HepG2 (cell line): Measurements from ENCODE around the gene UBL3. TPM values are rescaled to one million over a fixed set of nuclear protein-coding genes. Genes with fewer than 3 reads are reported as not detected.
A peak's percentile ranks its signal among the peaks of the same experiment; 100 is the strongest.

Experiments used
- ATAC-seq: fragments of 200-7000 bp; cut with Tn5 transposase; 3 replicates; pipeline ENCODE4 v1.9.1; 2020; ENCODE audit warnings: mild to moderate bottlenecking, moderate library complexity
- BruUV-seq: library from RNA; stranded (reverse); fragments of 400-500 nt; replicated peaks from 2 replicates; lab custom pipeline; 2021; lab: Mats Ljungman, UMichigan
- CTCF ChIA-PET: fragments of 300-600 bp; formaldehyde crosslinking; extraction: SDS; loops from one replicate; lab custom pipeline; 2021; ENCODE audit warnings: low total read pairs, inconsistent platforms, low intra/inter-chr PET ratio; lab: Yijun Ruan, JAX
- POLR2A ChIA-PET: fragments of 350-600 bp; sonication (Branson Sonifier 250); formaldehyde crosslinking; loops from one replicate; lab custom pipeline; 2020; ENCODE audit warnings: antibody characterized with exemption, inconsistent platforms; lab: Yijun Ruan, JAX
- DNase-seq: peaks from one replicate; pipeline ENCODE4 v3.0.0-alpha.2; 2015; ENCODE audit warnings: low spot score
- FAIRE-seq: peaks from 3 replicates; lab custom pipeline; 2011; peaks lifted over from hg19 to GRCh38; lab: Jason Lieb, UNC
- H2AFZ ChIP-seq: one replicate; pipeline ENCODE4 v1.6.1; 2011; ENCODE audit warnings: low read length, inconsistent platforms
- H3K27ac ChIP-seq: fragments of 300-600 bp; 3 replicates; pipeline ENCODE4 v1.8.0; 2011; ENCODE audit warnings: mixed run types, mild to moderate bottlenecking, mixed read lengths, low read length, inconsistent platforms; ENCODE audit not compliant: insufficient read depth; ENCODE audit errors: extremely low read length
- H3K27me3 ChIP-seq, 2 experiments: fragments of 200-600 bp in 1 of 2; 2 replicates in 1 of 2; 3 replicates in 1 of 2; pipeline versions ENCODE4 v1.6.0 to v1.8.0; 2011; ENCODE audit warnings: low read length in 2 of 2, mild to moderate bottlenecking in 2 of 2, moderate library complexity in 2 of 2, inconsistent platforms in 1 of 2; ENCODE audit not compliant: insufficient read depth in 2 of 2, control insufficient read depth in 1 of 2
- H3K36me3 ChIP-seq, 2 experiments: fragments of 200-600 bp in 1 of 2; replicated peaks in 1 of 2; 2 replicates in 1 of 2; 3 replicates in 1 of 2; pipeline versions ENCODE4 v1.5.1 to v1.8.0; 2011; ENCODE audit warnings: low read length in 2 of 2, inconsistent platforms in 1 of 2; ENCODE audit not compliant: insufficient read depth in 2 of 2, control insufficient read depth in 1 of 2
- H3K4me1 ChIP-seq: 2 replicates; pipeline ENCODE4 v1.5.1; 2012; ENCODE audit warnings: low read length, inconsistent platforms; ENCODE audit not compliant: insufficient read depth
- H3K4me2 ChIP-seq: 2 replicates; pipeline ENCODE4 v1.6.0; 2011; ENCODE audit warnings: low read depth, low read length, inconsistent platforms
- H3K4me3 ChIP-seq, 3 experiments: fragments of 200-600 bp in 1 of 3; sonication (generic), shearing (Covaris generic) in 1 of 3; replicated peaks in 1 of 3; 2 replicates each; pipeline ENCODE4 v1.5.1; 2011 to 2016; ENCODE audit warnings: low read length in 3 of 3, inconsistent platforms in 2 of 3, low read depth in 2 of 3, mild to moderate bottlenecking in 2 of 3, control low read depth in 1 of 3, mixed read lengths in 1 of 3; ENCODE audit not compliant: insufficient read depth in 1 of 3
- H3K79me2 ChIP-seq: one replicate; pipeline ENCODE4 v1.6.1; 2011; ENCODE audit warnings: low read length, inconsistent platforms; ENCODE audit not compliant: insufficient read depth
- H3K9ac ChIP-seq: 2 replicates; pipeline ENCODE4 v1.6.0; 2011; ENCODE audit warnings: mild to moderate bottlenecking, low read depth, low read length, inconsistent platforms; ENCODE audit not compliant: insufficient read depth
- H3K9me3 ChIP-seq: 2 replicates; pipeline ENCODE4 v1.5.1; 2012; ENCODE audit warnings: mild to moderate bottlenecking, low read length
- H4K20me1 ChIP-seq: 2 replicates; pipeline ENCODE4 v1.6.0; 2011; ENCODE audit warnings: inconsistent platforms, mild to moderate bottlenecking, low read length, moderate library complexity; ENCODE audit not compliant: insufficient read depth
- CEBPB ChIP-seq: IDR thresholded peaks from 2 replicates; pipeline ENCODE4 v1.6.1; 2011; ENCODE audit warnings: low read depth, low read length, improper control_type of control experiment, borderline replicate concordance
- CREB1 ChIP-seq, 2 experiments: fragments of 450-650 bp in 1 of 2; IDR thresholded peaks; 2 replicates each; pipeline ENCODE4 v1.6.1; 2016 to 2017; ENCODE audit warnings: control low read depth in 1 of 2, mild to moderate bottlenecking in 1 of 2, missing compliant biosample characterization in 1 of 2, missing genetic modification characterization in 1 of 2
- FOSL2 ChIP-seq: sonication (generic); formaldehyde crosslinking; IDR thresholded peaks from 2 replicates; pipeline ENCODE4 v1.4.0; 2020; ENCODE audit warnings: missing genetic modification reagents
- GABPB1 ChIP-seq: IDR thresholded peaks from 2 replicates; pipeline ENCODE4 v1.6.1; 2016; ENCODE audit warnings: mild to moderate bottlenecking, missing genetic modification reagents, moderate library complexity, missing compliant biosample characterization
- KDM1A ChIP-seq: IDR thresholded peaks from 2 replicates; pipeline ENCODE4 v1.6.1; 2016; ENCODE audit warnings: missing compliant biosample characterization
- MTERF4 ChIP-seq: sonication (generic); formaldehyde crosslinking; IDR thresholded peaks from 2 replicates; pipeline ENCODE4 v1.8.0; 2023; ENCODE audit warnings: mild to moderate bottlenecking, missing genetic modification reagents
- MYPOP ChIP-seq: sonication (generic); formaldehyde crosslinking; IDR thresholded peaks from 2 replicates; pipeline ENCODE4 v1.8.1; 2023; ENCODE audit warnings: mild to moderate bottlenecking, moderate library complexity, missing genetic modification reagents
- NFIB ChIP-seq: sonication (generic); formaldehyde crosslinking; IDR thresholded peaks from 2 replicates; pipeline ENCODE4 v1.9.0; 2021; ENCODE audit warnings: missing genetic modification reagents, mild to moderate bottlenecking, borderline replicate concordance
- RARA ChIP-seq: IDR thresholded peaks from 2 replicates; pipeline ENCODE4 v1.6.1; 2016; ENCODE audit warnings: missing genetic modification reagents, missing compliant biosample characterization
- TERF1 ChIP-seq: sonication (generic); formaldehyde crosslinking; IDR thresholded peaks from 2 replicates; pipeline ENCODE4 v1.8.0; 2022; ENCODE audit warnings: mild to moderate bottlenecking, missing genetic modification reagents, moderate library complexity
- TRAFD1 ChIP-seq: sonication (generic); formaldehyde crosslinking; IDR thresholded peaks from 2 replicates; pipeline ENCODE4 v1.5.1; 2020; ENCODE audit warnings: missing genetic modification reagents, mild to moderate bottlenecking, borderline replicate concordance
- ZNF121 ChIP-seq: sonication (generic); formaldehyde crosslinking; IDR thresholded peaks from 2 replicates; pipeline ENCODE4 v1.5.0; 2020; ENCODE audit warnings: mild to moderate bottlenecking, missing genetic modification reagents
- ZNF614 ChIP-seq: IDR thresholded peaks from 2 replicates; pipeline ENCODE4 v1.6.1; 2018; ENCODE audit warnings: missing biosample characterization, missing genetic modification reagents, inconsistent platforms, borderline replicate concordance
- WGBS: methylation state at CpG from one replicate; pipeline ENCODE4 v1.1.6; 2017; ENCODE audit warnings: low lambda C conversion rate; 5-methylcytosine and 5-hydroxymethylcytosine counted together
- in situ Hi-C: cut with HindIII; loops from 2 replicates; pipeline ENCODE4 v1.10.0; 2017; ENCODE audit warnings: low pct_unique_long_range_greater_than_20kb; ENCODE audit not compliant: extremely low pct_ligation_motif_present
- intact Hi-C: fragments of 100-400 bp; cut with micrococcal nuclease; formaldehyde crosslinking; loops from one replicate; pipeline ENCODE4 v1.10.0; 2022; ENCODE audit not compliant: unreplicated experiment
- polyA plus RNA-seq, 8 experiments: library from polyadenylated mRNA; depleted of rRNA in 3 of 8; stranded (reverse) in 7 of 8; unstranded in 1 of 8; fragments of >200 nt; fragmentation: Illumina TruSeq in 4 of 8; extraction: Trizol in 4 of 8; gene quantifications; 2 replicates each; pipeline versions ENCODE4 v1.2.1 to v1.2.3, GENCODE V29; 2011 to 2016; ENCODE audit warnings: low read depth in 4 of 8, missing spikeins in 1 of 8, mixed read lengths in 1 of 8; ENCODE audit not compliant: insufficient read depth in 1 of 8
- total RNA-seq, 5 experiments: library from RNA; depleted of rRNA; stranded (reverse); fragments of >200 nt; fragmentation: Illumina TruSeq; extraction: Trizol; gene quantifications; 2 replicates each; pipeline ENCODE4 v1.2.3, GENCODE V29; 2016; ENCODE audit warnings: low read depth in 1 of 5

UBL3 gene
- total and polyA plus RNA-seq, 2 of the 13 experiments (the other 11 are each of a cell fraction or from before 2014, with no cell fraction given) = 7.4 to 9.6 TPM

GRCh38 chr13:29758531-29759114, 91.8 kb downstream of the UBL3 start:
- FAIRE-seq = no peak
- Histone ChIP-seq H3K9ac (no peak overlapping the region), H3K4me2 (peak overlapping the region; percentile 55), H3K4me3 (peak overlapping the region in 2 of 3 experiments; percentile 6 to 46; a peak in 2 of 6 replicates), H4K20me1 (no peaks in the 10 kb centered on the region), H3K27ac (no peak overlapping the region), H3K79me2 (no peaks in the 10 kb centered on the region), H3K36me3 (no peaks in the 10 kb centered on the region), H3K27me3 (no peaks in the 10 kb centered on the region), H3K9me3 (no peaks in the 10 kb centered on the region), H3K4me1 (peaks cover 15% of the 10 kb centered on the region), H2AFZ (no peak overlapping the region)
- peak; percentile 68 for ATAC-seq
- WGBS = 11% methylated on average over 9 of the region's 9 CpGs
- peak; percentile 5 for DNase-seq
- no TSS peak for BruUV-seq
- in situ Hi-C loops = no loop called here
- intact Hi-C loops = no loop called here
- TF ChIP-seq TERF1 (CRISPR knock-in tag) (no peak), CREB1 (IDR thresholded peaks at IDR 0.05) (peak; percentile 78), CREB1 (CRISPR knock-in tag; IDR thresholded peaks at IDR 0.05) (no peak), CEBPB (peak; percentile 76), FOSL2 (CRISPR knock-in tag) (0 out of 2 replicates have a peak, but pooled peaks have one; percentile 24)
- ChIA-PET CTCF (no interaction called here), POLR2A (no interaction called here)

GRCh38 chr13:29756506-29756905, 93.9 kb downstream of the UBL3 start:
- H3K27me3 ChIP-seq = no peaks in the 10 kb centered on the region
- no peaks in the 10 kb centered on the region for H3K9me3 ChIP-seq
- no peak overlapping the region for H3K9ac ChIP-seq
- in situ Hi-C loops = no loop called here
- BruUV-seq = no TSS peak
- no peak overlapping the region for H2AFZ ChIP-seq
- FAIRE-seq (no peak), ATAC-seq (no peak), DNase-seq (no peak)
- ChIA-PET CTCF (no interaction called here), POLR2A (no interaction called here)
- 29% methylated on average over 2 of the region's 2 CpGs for WGBS
- no peaks in the 10 kb centered on the region for H3K36me3 ChIP-seq
- intact Hi-C loops = no loop called here
- no peak overlapping the region for H3K4me3 ChIP-seq
- no peak overlapping the region for H3K4me2 ChIP-seq
- no peak overlapping the region for H3K27ac ChIP-seq
- H4K20me1 ChIP-seq = no peaks in the 10 kb centered on the region
- no peaks in the 10 kb centered on the region for H3K79me2 ChIP-seq
- peaks cover 15% of the 10 kb centered on the region for H3K4me1 ChIP-seq
- TF ChIP-seq TRAFD1 (CRISPR knock-in tag) (no peak), MTERF4 (CRISPR knock-in tag) (no peak), RARA (no peak), KDM1A (CRISPR knock-in tag) (no peak), ZNF121 (CRISPR knock-in tag) (no peak), NFIB (no peak), ZNF614 (CRISPR knock-in tag) (no peak), GABPB1 (CRISPR knock-in tag) (no peak), MYPOP (CRISPR knock-in tag) (no peak)
